Activated CD4-positive, alpha-beta T cell treated with anti-CD3 and anti-CD28 coated beads, Interleukin-2, amount 50 U/mL, for 16 hours (primary cell): ENCODE measurements around the gene PRICKLE2.

ENCODE experiments used
- DNase-seq: peaks from one replicate; pipeline ENCODE4 v3.0.0-alpha.2; 2020

PRICKLE2 gene

GRCh38 chr3:64067506-64068346 is 157.5 kb downstream of the PRICKLE2 start:
- no peak for DNase-seq

- DNase-seq = no peak
Observed at GRCh38 chr3:64064804-64065203, 160.5 kb downstream of the PRICKLE2 start.

- DNase-seq = no peak
Observed at GRCh38 chr3:64063983-64064438, 161.3 kb downstream of the PRICKLE2 start.

GRCh38 chr3:64063207-64063982 is 161.9 kb downstream of the PRICKLE2 start:
- no peak for DNase-seq

GRCh38 chr3:64061628-64062027 is 163.6 kb downstream of the PRICKLE2 start:
- no peak for DNase-seq

GRCh38 chr3:64059484-64060175 is 165.6 kb downstream of the PRICKLE2 start:
- DNase-seq = no peak

- no peak for DNase-seq
Observed at GRCh38 chr3:64058566-64058965, 166.7 kb downstream of the PRICKLE2 start.

GRCh38 chr3:64057231-64057630 is 168.0 kb downstream of the PRICKLE2 start:
- no peak for DNase-seq

- DNase-seq = no peak
Observed at GRCh38 chr3:64056606-64057180, 168.6 kb downstream of the PRICKLE2 start.

GRCh38 chr3:64055076-64055475 is 170.2 kb downstream of the PRICKLE2 start:
- no peak for DNase-seq

GRCh38 chr3:64054488-64054887 is 170.8 kb downstream of the PRICKLE2 start:
- no peak for DNase-seq

- no peak for DNase-seq
Observed at GRCh38 chr3:64053581-64053980, 171.7 kb downstream of the PRICKLE2 start.

GRCh38 chr3:64053117-64053516 is 172.1 kb downstream of the PRICKLE2 start:
- DNase-seq = no peak

GRCh38 chr3:64049832-64050231 is 175.4 kb downstream of the PRICKLE2 start:
- DNase-seq = no peak

- DNase-seq = peak; percentile 37
Observed at GRCh38 chr3:64049136-64049535, 176.1 kb downstream of the PRICKLE2 start.

- DNase-seq = no peak
Observed at GRCh38 chr3:64048631-64049061, 176.6 kb downstream of the PRICKLE2 start.

GRCh38 chr3:64047787-64048186 is 177.5 kb downstream of the PRICKLE2 start:
- no peak for DNase-seq

- no peak for DNase-seq
Observed at GRCh38 chr3:64046996-64047594, 178.2 kb downstream of the PRICKLE2 start.

GRCh38 chr3:64046592-64046991 is 178.7 kb downstream of the PRICKLE2 start:
- no peak for DNase-seq

GRCh38 chr3:64042952-64043351 is 182.3 kb downstream of the PRICKLE2 start:
- DNase-seq = no peak
